Liver (tissue), 9 donors: Measurements from ENCODE around the gene NCS1. TPM values are rescaled to one million over a fixed set of nuclear protein-coding genes. Genes with fewer than 3 reads are reported as not detected.

Source experiments
- DNase-seq: peaks from one replicate; pipeline ENCODE4 v3.0.0-alpha.2; 2017; ENCODE audit warnings: low spot score
- H3K27ac ChIP-seq, 2 donors: one replicate each; pipeline ENCODE4 v1.7.0; 2013; ENCODE audit warnings: inconsistent platforms in 2 of 2, low read length in 2 of 2, control low read depth in 1 of 2, low read depth in 1 of 2, mild to moderate bottlenecking in 1 of 2
- H3K27me3 ChIP-seq, 4 donors: one replicate each; pipeline versions ENCODE4 v1.6.1 to v1.7.0; 2013; ENCODE audit warnings: low read length in 3 of 4, inconsistent platforms in 1 of 4, mild to moderate bottlenecking in 1 of 4, moderate library complexity in 1 of 4; ENCODE audit not compliant: control insufficient read depth in 4 of 4, insufficient read depth in 4 of 4
- H3K36me3 ChIP-seq, 4 donors: one replicate each; pipeline versions ENCODE4 v1.6.1 to v1.7.0; 2013; ENCODE audit warnings: low read length in 3 of 4, mild to moderate bottlenecking in 3 of 4, low read depth in 1 of 4, moderate library complexity in 1 of 4; ENCODE audit not compliant: control insufficient read depth in 4 of 4, insufficient read depth in 3 of 4
- H3K4me1 ChIP-seq, 4 donors: one replicate each; pipeline versions ENCODE4 v1.6.1 to v1.7.0; 2013; ENCODE audit warnings: low read length in 3 of 4, mild to moderate bottlenecking in 3 of 4, moderate library complexity in 1 of 4; ENCODE audit not compliant: control insufficient read depth in 4 of 4, insufficient read depth in 4 of 4
- H3K4me3 ChIP-seq, 3 donors: one replicate each; pipeline versions ENCODE4 v1.6.1 to v1.7.0; 2013; ENCODE audit warnings: low read length in 3 of 3, control low read depth in 1 of 3, low read depth in 1 of 3, mild to moderate bottlenecking in 1 of 3
- H3K9ac ChIP-seq, 2 donors: one replicate each; pipeline ENCODE4 v1.7.0; 2013; ENCODE audit warnings: low read length in 2 of 2, mild to moderate bottlenecking in 2 of 2, moderate library complexity in 2 of 2, control low read depth in 1 of 2, low read depth in 1 of 2
- H3K9me3 ChIP-seq, 4 donors: one replicate each; pipeline versions ENCODE4 v1.6.1 to v1.7.0; 2013; ENCODE audit warnings: low read length in 3 of 4; ENCODE audit not compliant: control insufficient read depth in 4 of 4
- EGR1 ChIP-seq, 2 donors: IDR thresholded peaks; 2 replicates each; pipeline ENCODE4 v1.6.1; 2016 to 2018; ENCODE audit warnings: antibody characterized with exemption in 2 of 2, low read depth in 2 of 2
- FOXA1 ChIP-seq: IDR thresholded peaks from 2 replicates; pipeline ENCODE4 v1.6.1; 2016; ENCODE audit warnings: antibody characterized with exemption
- FOXA2 ChIP-seq: IDR thresholded peaks from 2 replicates; pipeline ENCODE4 v1.6.1; 2016; ENCODE audit warnings: antibody characterized with exemption
- GABPA ChIP-seq, 2 donors: IDR thresholded peaks in 1 of 2; conservative IDR thresholded peaks in 1 of 2; 2 replicates each; pipeline ENCODE4 v1.6.1; 2016; ENCODE audit warnings: antibody characterized with exemption in 2 of 2, mild to moderate bottlenecking in 1 of 2, moderate library complexity in 1 of 2
- HNF4A ChIP-seq, 2 donors: conservative IDR thresholded peaks; 2 replicates each; pipeline ENCODE4 v1.6.1; 2016; ENCODE audit warnings: antibody characterized with exemption in 2 of 2, mild to moderate bottlenecking in 2 of 2
- HNF4G ChIP-seq: IDR thresholded peaks from 2 replicates; pipeline ENCODE4 v1.6.1; 2016; ENCODE audit warnings: antibody characterized with exemption
- JUND ChIP-seq, 2 donors: IDR thresholded peaks; 2 replicates each; pipeline ENCODE4 v1.6.1; 2016; ENCODE audit warnings: antibody characterized with exemption in 2 of 2
- NR2F2 ChIP-seq: IDR thresholded peaks from 2 replicates; pipeline ENCODE4 v1.6.1; 2016; ENCODE audit warnings: antibody characterized with exemption
- RAD21 ChIP-seq, 2 donors: IDR thresholded peaks; 2 replicates each; pipeline ENCODE4 v1.6.1; 2016; ENCODE audit warnings: antibody characterized with exemption in 2 of 2, mild to moderate bottlenecking in 2 of 2
- RXRA ChIP-seq, 2 donors: IDR thresholded peaks; 2 replicates each; pipeline ENCODE4 v1.6.1; 2017 to 2018; ENCODE audit warnings: antibody characterized with exemption in 2 of 2, mild to moderate bottlenecking in 1 of 2
- SP1 ChIP-seq: IDR thresholded peaks from 2 replicates; pipeline ENCODE4 v1.6.1; 2018; ENCODE audit warnings: antibody characterized with exemption, mild to moderate bottlenecking
- TAF1 ChIP-seq: conservative IDR thresholded peaks from 2 replicates; pipeline ENCODE4 v1.6.1; 2016; ENCODE audit warnings: antibody characterized with exemption, mild to moderate bottlenecking
- YY1 ChIP-seq: IDR thresholded peaks from 2 replicates; pipeline ENCODE4 v1.6.1; 2016; ENCODE audit warnings: antibody characterized with exemption, mild to moderate bottlenecking
- WGBS: extraction: QIAGEN DNeasy Blood & Tissue Kit; methylation state at CpG from one replicate; pipeline ENCODE4 v1.1.7; 2013; 5-methylcytosine and 5-hydroxymethylcytosine counted together
- polyA plus RNA-seq, 2 donors: library from polyadenylated mRNA; stranded (reverse) in 1 of 2; unstranded in 1 of 2; fragments of 200-250 nt in 1 of 2; fragments of >200 nt in 1 of 2; fragmentation: Nextera tagmentation in 1 of 2; extraction: Ambion mirVana in 1 of 2; gene quantifications; one replicate each; pipeline versions ENCODE4 v1.2.1 to v1.2.3, GENCODE V29; 2013 to 2015
- total RNA-seq, 2 donors: library from RNA; depleted of rRNA; stranded (reverse); fragments of >200 nt; gene quantifications; one replicate each; pipeline ENCODE4 v1.2.3, GENCODE V29; 2014
- TF ChIP-seq, protein P1 (sequence below): IDR thresholded peaks from 2 replicates; pipeline ENCODE4 v1.6.1; 2016; ENCODE audit warnings: antibody characterized with exemption
- TF ChIP-seq, protein P2 (sequence below): fragments of 150-350 bp; IDR thresholded peaks from 2 replicates; pipeline ENCODE4 v1.5.1; 2017; ENCODE audit warnings: improper control_type of control experiment, low read depth, low read length; ENCODE audit not compliant: missing input control
- TF ChIP-seq, protein P3 (sequence below): IDR thresholded peaks from 2 replicates; pipeline ENCODE4 v1.6.1; 2016; ENCODE audit warnings: antibody characterized with exemption
- TF ChIP-seq, protein P4 (sequence below): IDR thresholded peaks from 2 replicates; pipeline ENCODE4 v1.6.1; 2016; ENCODE audit warnings: antibody characterized with exemption
- TF ChIP-seq, protein P5 (sequence below): IDR thresholded peaks from 2 replicates; pipeline ENCODE4 v1.6.1; 2016; ENCODE audit warnings: antibody characterized with exemption, mild to moderate bottlenecking
- donor health status: healthy.
- donor health status: healthy.
- donor health status: healthy.
- donor health status: healthy.
- donor health status: healthy.

Gene NCS1
- total and polyA plus RNA-seq, 4 donors: 0.35 to 2.5 (median 1.2) TPM

DNA sequence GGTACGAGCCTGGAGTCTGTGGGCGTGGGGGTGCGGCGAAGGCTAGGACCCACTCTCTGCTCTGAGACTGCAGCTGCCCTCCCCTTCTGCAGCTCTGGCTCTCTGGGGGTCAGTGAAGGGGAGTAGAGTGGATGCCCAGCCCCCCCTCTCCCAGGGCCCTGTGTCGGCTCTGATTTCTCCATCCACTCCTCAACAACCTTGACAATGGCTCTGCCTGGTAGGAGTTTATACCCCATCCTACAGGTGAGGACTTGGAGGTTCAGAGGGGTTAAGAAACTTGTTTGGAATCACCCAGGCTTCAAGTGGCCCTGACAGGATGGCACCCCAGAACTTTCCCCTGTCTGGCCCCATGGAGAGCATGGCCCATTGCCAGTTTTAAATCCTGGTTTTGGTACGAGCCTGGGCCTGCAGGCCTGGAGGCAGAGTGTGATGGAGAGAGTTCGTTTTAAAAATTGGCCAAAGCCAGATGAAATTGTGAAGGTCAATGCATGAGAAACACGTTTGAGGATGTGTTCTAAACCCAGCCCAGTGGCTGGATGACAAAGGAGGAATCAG lies 22.3 kb downstream of the NCS1 start:
- peaks cover 0 to 2% (median 0%) of the 10 kb centered on the region in 4 donors for H3K4me1 ChIP-seq
- H3K27me3 ChIP-seq: no peaks in the 10 kb centered on the region
- no peak overlapping the region for H3K4me3 ChIP-seq
- TF ChIP-seq FOXA2: no peak
- no peak for TF ChIP-seq HNF4G
- TF ChIP-seq YY1: no peak
- TF ChIP-seq, protein P1, sequence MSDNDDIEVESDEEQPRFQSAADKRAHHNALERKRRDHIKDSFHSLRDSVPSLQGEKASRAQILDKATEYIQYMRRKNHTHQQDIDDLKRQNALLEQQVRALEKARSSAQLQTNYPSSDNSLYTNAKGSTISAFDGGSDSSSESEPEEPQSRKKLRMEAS: no peak
- TF ChIP-seq, protein P2, sequence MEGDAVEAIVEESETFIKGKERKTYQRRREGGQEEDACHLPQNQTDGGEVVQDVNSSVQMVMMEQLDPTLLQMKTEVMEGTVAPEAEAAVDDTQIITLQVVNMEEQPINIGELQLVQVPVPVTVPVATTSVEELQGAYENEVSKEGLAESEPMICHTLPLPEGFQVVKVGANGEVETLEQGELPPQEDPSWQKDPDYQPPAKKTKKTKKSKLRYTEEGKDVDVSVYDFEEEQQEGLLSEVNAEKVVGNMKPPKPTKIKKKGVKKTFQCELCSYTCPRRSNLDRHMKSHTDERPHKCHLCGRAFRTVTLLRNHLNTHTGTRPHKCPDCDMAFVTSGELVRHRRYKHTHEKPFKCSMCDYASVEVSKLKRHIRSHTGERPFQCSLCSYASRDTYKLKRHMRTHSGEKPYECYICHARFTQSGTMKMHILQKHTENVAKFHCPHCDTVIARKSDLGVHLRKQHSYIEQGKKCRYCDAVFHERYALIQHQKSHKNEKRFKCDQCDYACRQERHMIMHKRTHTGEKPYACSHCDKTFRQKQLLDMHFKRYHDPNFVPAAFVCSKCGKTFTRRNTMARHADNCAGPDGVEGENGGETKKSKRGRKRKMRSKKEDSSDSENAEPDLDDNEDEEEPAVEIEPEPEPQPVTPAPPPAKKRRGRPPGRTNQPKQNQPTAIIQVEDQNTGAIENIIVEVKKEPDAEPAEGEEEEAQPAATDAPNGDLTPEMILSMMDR: no peak
- no peak for TF ChIP-seq FOXA1
- no peak for TF ChIP-seq RAD21 (IDR thresholded peaks at IDR 0.05)
- no peak for TF ChIP-seq NR2F2
- TF ChIP-seq JUND (IDR thresholded peaks at IDR 0.05): no peak
- TF ChIP-seq, protein P3, sequence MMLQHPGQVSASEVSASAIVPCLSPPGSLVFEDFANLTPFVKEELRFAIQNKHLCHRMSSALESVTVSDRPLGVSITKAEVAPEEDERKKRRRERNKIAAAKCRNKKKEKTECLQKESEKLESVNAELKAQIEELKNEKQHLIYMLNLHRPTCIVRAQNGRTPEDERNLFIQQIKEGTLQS: no peak
- no peak for TF ChIP-seq HNF4A (conservative IDR thresholded peaks at IDR 0.05)
- TF ChIP-seq EGR1 (IDR thresholded peaks at IDR 0.05; ENCODE audit: low read depth in 2 of 2): no peak
- no peak for TF ChIP-seq TAF1
- TF ChIP-seq SP1: no peak
- H3K36me3 ChIP-seq: no peaks in the 10 kb centered on the region
- 85% methylated on average over 8 of the region's 8 CpGs for WGBS
- no peak overlapping the region for H3K27ac ChIP-seq
- H3K9ac ChIP-seq: no peak overlapping the region
- H3K9me3 ChIP-seq: no peaks in the 10 kb centered on the region
- DNase-seq: no peak

DNA sequence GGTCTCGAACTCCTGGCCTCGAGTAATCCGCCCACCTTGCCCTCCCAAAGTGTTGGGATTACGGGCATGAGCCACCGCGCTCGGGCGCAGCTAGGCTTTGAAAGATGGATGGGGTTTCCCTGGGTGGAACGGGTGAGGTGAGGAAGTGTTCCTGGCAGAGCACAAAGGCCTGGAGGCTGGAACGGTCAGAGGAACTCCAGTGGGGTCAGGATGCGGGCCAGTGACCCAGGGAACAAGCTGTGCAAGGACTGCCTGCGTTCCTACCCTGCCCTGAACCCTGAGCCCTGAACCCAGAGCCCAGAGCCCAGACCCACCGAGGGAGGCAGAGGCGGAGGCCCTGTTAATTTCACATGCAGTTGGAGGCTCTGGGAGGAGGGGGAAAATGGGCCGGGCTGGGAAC lies 23.4 kb downstream of the NCS1 start:
- H3K36me3 ChIP-seq: no peaks in the 10 kb centered on the region
- peak overlapping the region; percentile 20 to 46 for H3K27ac ChIP-seq
- no peak overlapping the region for H3K9ac ChIP-seq
- no peak for TF ChIP-seq EGR1 (IDR thresholded peaks at IDR 0.05; ENCODE audit: low read depth in 2 of 2)
- TF ChIP-seq NR2F2: peak; percentile 93
- TF ChIP-seq, protein P3: no peak
- TF ChIP-seq GABPA (IDR thresholded peaks at IDR 0.05 in 1 of 2, conservative IDR thresholded peaks at IDR 0.05 in 1 of 2): no peak
- no peak for TF ChIP-seq JUND (IDR thresholded peaks at IDR 0.05)
- TF ChIP-seq RXRA (IDR thresholded peaks at IDR 0.05): peak; percentile 83 to 90
- TF ChIP-seq, protein P4, sequence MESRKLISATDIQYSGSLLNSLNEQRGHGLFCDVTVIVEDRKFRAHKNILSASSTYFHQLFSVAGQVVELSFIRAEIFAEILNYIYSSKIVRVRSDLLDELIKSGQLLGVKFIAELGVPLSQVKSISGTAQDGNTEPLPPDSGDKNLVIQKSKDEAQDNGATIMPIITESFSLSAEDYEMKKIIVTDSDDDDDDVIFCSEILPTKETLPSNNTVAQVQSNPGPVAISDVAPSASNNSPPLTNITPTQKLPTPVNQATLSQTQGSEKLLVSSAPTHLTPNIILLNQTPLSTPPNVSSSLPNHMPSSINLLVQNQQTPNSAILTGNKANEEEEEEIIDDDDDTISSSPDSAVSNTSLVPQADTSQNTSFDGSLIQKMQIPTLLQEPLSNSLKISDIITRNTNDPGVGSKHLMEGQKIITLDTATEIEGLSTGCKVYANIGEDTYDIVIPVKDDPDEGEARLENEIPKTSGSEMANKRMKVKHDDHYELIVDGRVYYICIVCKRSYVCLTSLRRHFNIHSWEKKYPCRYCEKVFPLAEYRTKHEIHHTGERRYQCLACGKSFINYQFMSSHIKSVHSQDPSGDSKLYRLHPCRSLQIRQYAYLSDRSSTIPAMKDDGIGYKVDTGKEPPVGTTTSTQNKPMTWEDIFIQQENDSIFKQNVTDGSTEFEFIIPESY: no peak
- TF ChIP-seq, protein P1: no peak
- TF ChIP-seq, protein P5, sequence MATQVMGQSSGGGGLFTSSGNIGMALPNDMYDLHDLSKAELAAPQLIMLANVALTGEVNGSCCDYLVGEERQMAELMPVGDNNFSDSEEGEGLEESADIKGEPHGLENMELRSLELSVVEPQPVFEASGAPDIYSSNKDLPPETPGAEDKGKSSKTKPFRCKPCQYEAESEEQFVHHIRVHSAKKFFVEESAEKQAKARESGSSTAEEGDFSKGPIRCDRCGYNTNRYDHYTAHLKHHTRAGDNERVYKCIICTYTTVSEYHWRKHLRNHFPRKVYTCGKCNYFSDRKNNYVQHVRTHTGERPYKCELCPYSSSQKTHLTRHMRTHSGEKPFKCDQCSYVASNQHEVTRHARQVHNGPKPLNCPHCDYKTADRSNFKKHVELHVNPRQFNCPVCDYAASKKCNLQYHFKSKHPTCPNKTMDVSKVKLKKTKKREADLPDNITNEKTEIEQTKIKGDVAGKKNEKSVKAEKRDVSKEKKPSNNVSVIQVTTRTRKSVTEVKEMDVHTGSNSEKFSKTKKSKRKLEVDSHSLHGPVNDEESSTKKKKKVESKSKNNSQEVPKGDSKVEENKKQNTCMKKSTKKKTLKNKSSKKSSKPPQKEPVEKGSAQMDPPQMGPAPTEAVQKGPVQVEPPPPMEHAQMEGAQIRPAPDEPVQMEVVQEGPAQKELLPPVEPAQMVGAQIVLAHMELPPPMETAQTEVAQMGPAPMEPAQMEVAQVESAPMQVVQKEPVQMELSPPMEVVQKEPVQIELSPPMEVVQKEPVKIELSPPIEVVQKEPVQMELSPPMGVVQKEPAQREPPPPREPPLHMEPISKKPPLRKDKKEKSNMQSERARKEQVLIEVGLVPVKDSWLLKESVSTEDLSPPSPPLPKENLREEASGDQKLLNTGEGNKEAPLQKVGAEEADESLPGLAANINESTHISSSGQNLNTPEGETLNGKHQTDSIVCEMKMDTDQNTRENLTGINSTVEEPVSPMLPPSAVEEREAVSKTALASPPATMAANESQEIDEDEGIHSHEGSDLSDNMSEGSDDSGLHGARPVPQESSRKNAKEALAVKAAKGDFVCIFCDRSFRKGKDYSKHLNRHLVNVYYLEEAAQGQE: no peak
- peak; percentile 49 for TF ChIP-seq SP1
- no peak for TF ChIP-seq HNF4G
- TF ChIP-seq FOXA2: no peak
- no peak for TF ChIP-seq YY1
- no peak for TF ChIP-seq RAD21 (IDR thresholded peaks at IDR 0.05)
- TF ChIP-seq TAF1: no peak
- TF ChIP-seq HNF4A (conservative IDR thresholded peaks at IDR 0.05): peak in 1 of 2 donors; percentile 8
- TF ChIP-seq, protein P2: no peak
- no peak for TF ChIP-seq FOXA1
- no peak overlapping the region for H3K4me3 ChIP-seq
- peaks cover 0 to 2% (median 0%) of the 10 kb centered on the region in 4 donors for H3K4me1 ChIP-seq
- H3K27me3 ChIP-seq: no peaks in the 10 kb centered on the region
- WGBS: 65% methylated on average over 15 of the region's 15 CpGs
- H3K9me3 ChIP-seq: no peaks in the 10 kb centered on the region
- no peak for DNase-seq
